ENCODE measurements around the gene TMEM81. TPM values are rescaled to one million over a fixed set of nuclear protein-coding genes. Genes with fewer than 3 reads are reported as not detected.

Gene TMEM81
- total RNA-seq, 1 experiment from 2014 or later: 4.2 TPM

GRCh38 chr1:205052690-205053089, 31.6 kb downstream of the TMEM81 start:
- ChIA-PET POLR2A (interaction anchor here (0.6 to 1.2 kb wide), 3 partner anchors 10 to 53 kb away, joined by 3 read pairs; no protein-coding TSS in a partner anchor), CTCF (interaction anchor here (0.6 to 8.7 kb wide), 10 partner anchors 9 to 258 kb away, joined by 3 to 111 read pairs (median 3); partner anchors contain the start of gene CNTN2)
- TF ChIP-seq, protein P1, sequence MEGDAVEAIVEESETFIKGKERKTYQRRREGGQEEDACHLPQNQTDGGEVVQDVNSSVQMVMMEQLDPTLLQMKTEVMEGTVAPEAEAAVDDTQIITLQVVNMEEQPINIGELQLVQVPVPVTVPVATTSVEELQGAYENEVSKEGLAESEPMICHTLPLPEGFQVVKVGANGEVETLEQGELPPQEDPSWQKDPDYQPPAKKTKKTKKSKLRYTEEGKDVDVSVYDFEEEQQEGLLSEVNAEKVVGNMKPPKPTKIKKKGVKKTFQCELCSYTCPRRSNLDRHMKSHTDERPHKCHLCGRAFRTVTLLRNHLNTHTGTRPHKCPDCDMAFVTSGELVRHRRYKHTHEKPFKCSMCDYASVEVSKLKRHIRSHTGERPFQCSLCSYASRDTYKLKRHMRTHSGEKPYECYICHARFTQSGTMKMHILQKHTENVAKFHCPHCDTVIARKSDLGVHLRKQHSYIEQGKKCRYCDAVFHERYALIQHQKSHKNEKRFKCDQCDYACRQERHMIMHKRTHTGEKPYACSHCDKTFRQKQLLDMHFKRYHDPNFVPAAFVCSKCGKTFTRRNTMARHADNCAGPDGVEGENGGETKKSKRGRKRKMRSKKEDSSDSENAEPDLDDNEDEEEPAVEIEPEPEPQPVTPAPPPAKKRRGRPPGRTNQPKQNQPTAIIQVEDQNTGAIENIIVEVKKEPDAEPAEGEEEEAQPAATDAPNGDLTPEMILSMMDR (IDR thresholded peaks at IDR 0.05; ENCODE audit: unreplicated experiment): no peak
- Mint-ChIP-seq H3K9me3 (ENCODE audit: unreplicated experiment) (no peaks in the 10 kb centered on the region), H3K36me3 (ENCODE audit: insufficient read depth, unreplicated experiment) (no peaks in the 10 kb centered on the region), H3K27me3 (ENCODE audit: insufficient read depth, unreplicated experiment) (peaks cover 100% of the 10 kb centered on the region), H3K27ac (ENCODE audit: low read depth, unreplicated experiment) (no peak overlapping the region), H3K4me3 (ENCODE audit: unreplicated experiment) (no peak overlapping the region), H3K4me1 (ENCODE audit: insufficient read depth, unreplicated experiment) (no peaks in the 10 kb centered on the region)
- no peak for DNase-seq (ENCODE audit: unreplicated experiment)
- intact Hi-C loops (cut with micrococcal nuclease): no loop called here
- no TSS peak for BruUV-seq (replicated peaks)

- no peaks in the 10 kb centered on the region for H3K36me3 Mint-ChIP-seq (ENCODE audit: insufficient read depth, unreplicated experiment)
- POLR2A ChIA-PET: interaction anchor here (1.3 kb wide), 1 partner anchor 12 kb away, joined by 4 read pairs; no protein-coding TSS in a partner anchor
- no peak overlapping the region for H3K4me3 Mint-ChIP-seq (ENCODE audit: unreplicated experiment)
- intact Hi-C loops (cut with micrococcal nuclease): no loop called here
- peaks cover 100% of the 10 kb centered on the region for H3K27me3 Mint-ChIP-seq (ENCODE audit: insufficient read depth, unreplicated experiment)
- no TSS peak for BruUV-seq (replicated peaks)
- TF ChIP-seq, protein P1 (IDR thresholded peaks at IDR 0.05; ENCODE audit: unreplicated experiment): no peak
- H3K9me3 Mint-ChIP-seq (ENCODE audit: unreplicated experiment): no peaks in the 10 kb centered on the region
- H3K4me1 Mint-ChIP-seq (ENCODE audit: insufficient read depth, unreplicated experiment): no peaks in the 10 kb centered on the region
- CTCF ChIA-PET: interaction anchor here (0.5 to 8.7 kb wide), 6 partner anchors 12 to 586 kb away, joined by 3 to 111 read pairs (median 3); no protein-coding TSS in a partner anchor
- no peak overlapping the region for H3K27ac Mint-ChIP-seq (ENCODE audit: low read depth, unreplicated experiment)
- DNase-seq (ENCODE audit: unreplicated experiment): no peak
Observed at GRCh38 chr1:205049479-205049878, 34.8 kb downstream of the TMEM81 start.

DNA sequence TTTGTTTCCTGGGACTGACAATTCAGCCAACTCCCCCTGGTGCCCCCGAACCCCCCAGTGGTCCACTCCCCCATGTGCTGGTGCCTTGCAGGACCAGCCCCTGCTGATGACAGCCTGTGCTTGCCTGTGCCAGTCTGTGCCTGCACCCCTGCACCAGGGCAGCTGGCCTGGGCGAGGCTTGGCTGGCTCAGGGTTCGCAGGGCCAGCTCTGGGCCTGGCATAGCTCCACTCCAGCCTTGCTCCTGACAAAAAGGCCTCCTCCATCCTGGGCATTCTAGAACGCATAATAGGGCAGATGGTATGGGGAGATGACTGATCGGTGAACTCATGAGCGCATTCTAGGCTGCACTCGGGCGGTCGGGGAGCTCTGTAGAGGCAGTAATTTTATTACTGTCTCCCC, 35.9 kb downstream of the TMEM81 start:
- TF ChIP-seq, protein P1 (IDR thresholded peaks at IDR 0.05; ENCODE audit: unreplicated experiment): no peak
- Mint-ChIP-seq H3K9me3 (ENCODE audit: unreplicated experiment) (no peaks in the 10 kb centered on the region), H3K27ac (ENCODE audit: low read depth, unreplicated experiment) (no peak overlapping the region), H3K36me3 (ENCODE audit: insufficient read depth, unreplicated experiment) (no peaks in the 10 kb centered on the region), H3K27me3 (ENCODE audit: insufficient read depth, unreplicated experiment) (peaks cover 100% of the 10 kb centered on the region), H3K4me1 (ENCODE audit: insufficient read depth, unreplicated experiment) (no peaks in the 10 kb centered on the region), H3K4me3 (ENCODE audit: unreplicated experiment) (no peak overlapping the region)
- intact Hi-C loops (cut with micrococcal nuclease): no loop called here
- no TSS peak for BruUV-seq (replicated peaks)
- no peak for DNase-seq (ENCODE audit: unreplicated experiment)
- CTCF ChIA-PET: interaction anchor here (0.9 to 8.7 kb wide), 4 partner anchors 14 to 495 kb away, joined by 3 to 111 read pairs (median 4); no protein-coding TSS in a partner anchor
- POLR2A ChIA-PET: interaction anchor here (1.3 kb wide), 1 partner anchor 11 kb away, joined by 4 read pairs; no protein-coding TSS in a partner anchor

GRCh38 chr1:205047764-205048231, 36.5 kb downstream of the TMEM81 start:
- no peak overlapping the region for H3K27ac Mint-ChIP-seq (ENCODE audit: low read depth, unreplicated experiment)
- CTCF ChIA-PET: interaction anchor here (0.9 to 8.7 kb wide), 3 partner anchors 14 to 495 kb away, joined by 3 to 111 read pairs (median 3); no protein-coding TSS in a partner anchor
- POLR2A ChIA-PET: no interaction called here
- peaks cover 100% of the 10 kb centered on the region for H3K27me3 Mint-ChIP-seq (ENCODE audit: insufficient read depth, unreplicated experiment)
- no peaks in the 10 kb centered on the region for H3K36me3 Mint-ChIP-seq (ENCODE audit: insufficient read depth, unreplicated experiment)
- intact Hi-C loops (cut with micrococcal nuclease): no loop called here
- DNase-seq (ENCODE audit: unreplicated experiment): no peak
- H3K4me3 Mint-ChIP-seq (ENCODE audit: unreplicated experiment): no peak overlapping the region
- H3K9me3 Mint-ChIP-seq (ENCODE audit: unreplicated experiment): no peaks in the 10 kb centered on the region
- no peaks in the 10 kb centered on the region for H3K4me1 Mint-ChIP-seq (ENCODE audit: insufficient read depth, unreplicated experiment)
- TF ChIP-seq, protein P1 (IDR thresholded peaks at IDR 0.05; ENCODE audit: unreplicated experiment): no peak
- no TSS peak for BruUV-seq (replicated peaks)

Data from MCF 10A (cell line).